Measurements from ENCODE around the gene HCAR2.
"Not testable (repeated sequence)": the region's sequence is repeated elsewhere in the genome, so short reads cannot be mapped to it uniquely, and the experiment has no call there.

HCAR2 gene

DNA sequence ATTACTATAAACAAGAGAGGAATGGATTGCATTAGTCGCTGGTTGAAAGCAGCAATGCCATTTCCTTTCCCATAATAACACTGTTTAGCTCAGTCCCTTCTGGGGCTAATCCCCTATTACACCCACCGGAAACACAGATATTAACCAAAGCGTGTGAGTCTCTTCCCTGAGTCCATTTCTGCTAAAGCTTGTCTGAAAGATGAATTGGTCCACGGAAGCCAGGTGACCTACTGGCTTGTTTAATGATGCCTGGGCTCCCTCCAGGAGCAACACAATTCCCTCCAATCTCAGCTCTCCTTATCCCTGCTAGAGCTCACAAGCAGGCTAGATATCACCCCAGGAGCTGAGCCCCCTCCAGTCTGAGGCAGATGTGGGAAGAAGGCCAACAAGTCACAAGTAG is 1.7 kb downstream of the HCAR2 start:
- not testable (repeated sequence) for DNase-seq (ENCODE audit: low read depth); H3K4me3 ChIP-seq (ENCODE audit: low read depth, low read length)

DNA sequence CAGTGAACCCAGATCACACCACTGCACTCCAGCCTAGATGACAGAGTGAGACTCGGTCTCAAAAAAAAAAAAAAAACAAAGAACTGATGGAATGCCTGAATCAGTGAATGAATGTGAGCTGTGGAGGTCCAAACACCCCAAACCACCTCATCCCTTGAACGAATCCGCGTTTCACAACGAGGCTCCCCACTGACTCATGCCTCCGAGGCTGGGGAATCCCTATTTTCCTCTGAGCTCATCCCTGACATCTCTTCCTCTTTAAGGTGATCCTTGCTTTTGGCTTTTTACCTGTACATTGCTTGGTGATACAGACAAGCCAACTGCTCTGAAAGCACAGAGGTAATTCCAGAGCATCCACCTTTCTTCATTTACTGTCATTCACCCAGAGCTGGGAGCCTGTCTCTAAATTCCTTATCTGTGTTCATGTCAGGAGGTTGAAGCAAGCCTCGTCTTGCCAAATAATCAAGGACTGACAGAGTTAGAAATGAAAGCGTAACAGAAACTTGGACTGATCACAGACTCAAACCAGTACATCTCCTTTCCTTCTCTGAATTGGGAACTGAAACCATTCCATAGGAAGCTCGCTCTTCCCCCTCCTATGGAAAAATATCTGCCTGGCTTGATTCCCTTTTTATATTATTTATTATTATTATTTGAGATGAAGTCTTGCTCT is 3.0 kb downstream of the HCAR2 start:
- not testable (repeated sequence) for DNase-seq (ENCODE audit: low read depth); H3K4me3 ChIP-seq (ENCODE audit: low read depth, low read length)

DNA sequence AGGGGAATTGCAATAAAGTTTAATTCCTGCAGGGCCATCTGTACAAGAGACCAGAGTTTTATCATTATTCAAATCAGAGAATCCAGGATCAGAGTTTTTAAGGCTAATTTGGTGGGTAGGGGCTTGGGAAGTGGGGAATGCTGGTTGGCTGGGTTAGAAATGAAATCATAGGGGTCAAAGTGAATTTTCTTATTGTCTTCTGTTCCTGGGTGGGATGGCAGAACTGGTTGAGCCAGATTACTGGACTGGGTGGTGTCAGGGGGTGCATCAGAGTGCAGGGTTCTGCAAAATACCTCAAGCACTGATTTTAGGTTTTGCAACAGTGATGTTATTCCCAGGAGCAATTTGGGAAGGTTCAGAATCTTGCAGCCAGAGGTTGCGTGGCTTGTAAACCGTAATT is 6.2 kb downstream of the HCAR2 start:
- H3K4me3 ChIP-seq (ENCODE audit: low read depth, low read length); DNase-seq (ENCODE audit: low read depth): not testable (repeated sequence)

DNA sequence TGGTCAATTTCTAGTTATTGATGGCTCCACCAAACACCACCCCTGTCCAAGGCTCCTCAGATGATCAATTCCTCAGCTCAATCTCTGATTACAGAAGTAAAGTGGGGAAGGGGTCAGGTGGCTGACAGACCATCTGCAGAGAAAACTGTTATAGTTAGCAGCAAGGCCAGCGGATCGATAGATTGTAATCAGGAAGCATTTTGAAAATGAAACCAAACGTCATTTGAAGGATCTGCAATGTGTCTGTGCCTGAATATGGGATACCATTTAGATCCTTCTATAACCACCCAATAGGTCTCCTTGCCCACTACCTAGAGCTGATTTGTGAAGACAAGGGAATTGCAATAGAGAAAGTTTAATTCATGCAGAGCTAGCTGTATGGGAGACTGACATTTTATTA is 11.6 kb downstream of the HCAR2 start:
- H3K4me3 ChIP-seq (ENCODE audit: low read depth, low read length): no peak overlapping the region
- TF ChIP-seq, protein P1, sequence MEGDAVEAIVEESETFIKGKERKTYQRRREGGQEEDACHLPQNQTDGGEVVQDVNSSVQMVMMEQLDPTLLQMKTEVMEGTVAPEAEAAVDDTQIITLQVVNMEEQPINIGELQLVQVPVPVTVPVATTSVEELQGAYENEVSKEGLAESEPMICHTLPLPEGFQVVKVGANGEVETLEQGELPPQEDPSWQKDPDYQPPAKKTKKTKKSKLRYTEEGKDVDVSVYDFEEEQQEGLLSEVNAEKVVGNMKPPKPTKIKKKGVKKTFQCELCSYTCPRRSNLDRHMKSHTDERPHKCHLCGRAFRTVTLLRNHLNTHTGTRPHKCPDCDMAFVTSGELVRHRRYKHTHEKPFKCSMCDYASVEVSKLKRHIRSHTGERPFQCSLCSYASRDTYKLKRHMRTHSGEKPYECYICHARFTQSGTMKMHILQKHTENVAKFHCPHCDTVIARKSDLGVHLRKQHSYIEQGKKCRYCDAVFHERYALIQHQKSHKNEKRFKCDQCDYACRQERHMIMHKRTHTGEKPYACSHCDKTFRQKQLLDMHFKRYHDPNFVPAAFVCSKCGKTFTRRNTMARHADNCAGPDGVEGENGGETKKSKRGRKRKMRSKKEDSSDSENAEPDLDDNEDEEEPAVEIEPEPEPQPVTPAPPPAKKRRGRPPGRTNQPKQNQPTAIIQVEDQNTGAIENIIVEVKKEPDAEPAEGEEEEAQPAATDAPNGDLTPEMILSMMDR (IDR thresholded peaks at IDR 0.05; ENCODE audit: control insufficient read depth, extremely low read depth, insufficient read depth): no peak
- DNase-seq (ENCODE audit: low read depth): no peak

DNA sequence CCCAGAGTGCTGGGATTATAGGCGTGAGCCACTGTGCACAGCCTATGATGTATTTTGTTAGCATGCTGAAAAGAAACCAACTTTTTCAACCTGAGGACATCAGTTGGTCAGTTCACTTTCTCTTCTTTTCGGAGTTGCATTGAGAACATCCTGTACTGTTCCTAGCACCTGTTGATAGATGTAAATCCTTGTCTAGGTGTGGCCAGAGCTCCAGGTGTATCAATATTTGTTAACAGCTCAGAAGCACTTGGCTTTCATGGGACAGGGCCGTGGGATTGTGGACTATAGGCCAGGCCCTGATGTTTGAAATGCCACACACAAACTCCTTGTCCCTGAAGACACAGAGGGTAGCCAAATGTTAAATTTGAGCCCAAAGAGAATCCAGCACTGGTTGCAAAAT is 14.9 kb downstream of the HCAR2 start:
- no peak overlapping the region for H3K4me3 ChIP-seq (ENCODE audit: low read depth, low read length)
- TF ChIP-seq, protein P1 (IDR thresholded peaks at IDR 0.05; ENCODE audit: control insufficient read depth, extremely low read depth, insufficient read depth): no peak
- DNase-seq (ENCODE audit: low read depth): peak; percentile 30

DNA sequence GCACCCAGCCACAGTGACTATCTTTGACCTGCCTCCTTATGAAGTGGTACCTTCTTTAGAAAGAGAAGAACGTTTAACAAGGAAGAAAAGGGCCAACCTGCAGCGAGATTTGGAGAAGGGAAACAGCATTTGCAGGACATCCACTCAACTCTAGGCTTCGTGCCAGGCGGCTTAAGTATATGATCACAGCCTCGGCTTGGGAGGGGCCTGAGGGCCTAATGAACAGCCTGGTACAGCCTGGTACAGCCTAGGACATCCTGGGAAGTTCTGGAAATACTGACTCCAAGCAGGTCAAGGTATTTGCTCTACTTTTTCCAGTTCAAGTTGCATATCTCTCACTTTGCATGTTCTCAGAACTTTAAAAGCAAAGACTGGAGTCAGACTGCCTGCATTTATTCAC is 16.1 kb downstream of the HCAR2 start:
- DNase-seq (ENCODE audit: low read depth): no peak
- no peak overlapping the region for H3K4me3 ChIP-seq (ENCODE audit: low read depth, low read length)

DNA sequence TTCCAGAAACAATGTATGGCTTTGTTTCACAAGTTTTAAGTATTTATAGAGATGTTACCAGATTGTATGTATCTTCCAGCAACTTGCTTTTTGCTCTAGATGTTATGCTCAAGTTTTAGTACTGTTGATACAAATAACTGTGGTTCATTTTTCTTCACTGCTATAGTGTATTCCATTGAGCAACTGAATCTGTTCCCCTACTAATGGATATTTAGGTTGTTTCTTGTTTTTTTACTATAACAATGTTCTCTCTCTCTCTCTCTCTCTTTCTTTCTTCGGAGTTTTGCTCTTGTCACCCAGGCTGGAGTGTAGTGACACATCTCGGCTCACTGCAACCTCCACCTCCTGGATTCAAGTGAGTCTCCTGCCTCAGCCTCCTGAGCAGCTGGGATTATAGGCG is 16.6 kb downstream of the HCAR2 start:
- H3K4me3 ChIP-seq (ENCODE audit: low read depth, low read length): no peak overlapping the region
- TF ChIP-seq, protein P1 (IDR thresholded peaks at IDR 0.05; ENCODE audit: control insufficient read depth, extremely low read depth, insufficient read depth): no peak
- no peak for DNase-seq (ENCODE audit: low read depth)

More for the DNA sequence above, 16.1 kb downstream of the HCAR2 start:
- TF ChIP-seq, protein P1 (IDR thresholded peaks at IDR 0.05; ENCODE audit: control insufficient read depth, extremely low read depth, insufficient read depth): no peak

DNA sequence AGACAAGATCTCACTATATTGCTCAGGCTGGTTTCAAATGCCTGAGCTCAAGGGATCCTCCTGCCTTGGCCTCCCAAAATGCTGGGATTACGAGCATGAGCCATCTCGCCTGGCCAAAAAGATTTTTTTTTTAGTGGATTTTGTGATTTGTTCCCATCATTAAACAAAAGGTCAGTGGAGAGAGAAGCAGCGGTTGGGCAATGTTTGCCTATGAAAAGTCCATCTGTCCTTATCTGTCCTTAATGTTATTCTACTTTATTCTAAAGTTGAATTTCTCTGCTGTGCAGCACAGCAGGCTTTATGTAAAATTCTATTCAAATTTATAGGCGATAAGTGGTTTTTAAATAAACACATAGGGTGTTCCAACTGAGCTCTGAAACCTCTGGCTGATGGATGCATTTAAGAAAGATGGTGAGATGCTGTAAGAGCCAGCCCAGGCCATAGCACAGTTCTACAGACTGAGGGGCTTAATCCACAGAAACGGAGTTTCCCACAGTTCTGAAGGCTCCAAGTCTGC is 18.8 kb downstream of the HCAR2 start:
- TF ChIP-seq, protein P1 (IDR thresholded peaks at IDR 0.05; ENCODE audit: control insufficient read depth, extremely low read depth, insufficient read depth): no peak
- DNase-seq (ENCODE audit: low read depth): no peak
- H3K4me3 ChIP-seq (ENCODE audit: low read depth, low read length): no peak overlapping the region

All from LNCaP clone FGC (cell line).